ENCODE data around the gene FAM227B. TPM values are rescaled to one million over a fixed set of nuclear protein-coding genes. Genes with fewer than 3 reads are reported as not detected.
"Not testable (repeated sequence)": the region's sequence is repeated elsewhere in the genome, so short reads cannot be mapped to it uniquely, and the experiment has no call there.

Gene FAM227B
- total and polyA plus RNA-seq, 7 donors = 2.7 to 11.9 (median 6.9) TPM

- DNase-seq (no peak), ATAC-seq (no peak)
- Histone ChIP-seq H3K4me3 (no peak overlapping the region), H3K9me3 (no peaks in the 10 kb centered on the region), H3K36me3 (ENCODE audit: insufficient read depth in 1 of 2, low read depth in 1 of 2) (peaks cover 3 to 59% of the 10 kb centered on the region in 2 donors), H3K4me1 (no peaks in the 10 kb centered on the region), H3K27ac (no peak overlapping the region), H3K27me3 (ENCODE audit: insufficient read depth in 3 of 3, low read length in 2 of 3) (no peaks in the 10 kb centered on the region)
- TF ChIP-seq CTCF (IDR thresholded peaks at IDR 0.05) = no peak
- intact Hi-C loops (cut with DNase I) = no loop called here
- WGBS, 3 donors = 88 to 98% (median 94%) methylated on average over 2 of the region's 2 CpGs
Observed at GRCh38 chr15:49610157-49610918, 10.3 kb downstream of the FAM227B start.

GRCh38 chr15:49606594-49606993, 14.0 kb downstream of the FAM227B start:
- no peak for TF ChIP-seq CTCF (IDR thresholded peaks at IDR 0.05)
- no peak overlapping the region for H3K27ac ChIP-seq
- intact Hi-C loops (cut with DNase I) = no loop called here
- no peak overlapping the region for H3K4me3 ChIP-seq
- no peaks in the 10 kb centered on the region for H3K27me3 ChIP-seq (ENCODE audit: insufficient read depth in 3 of 3, low read length in 2 of 3)
- H3K9me3 ChIP-seq = no peaks in the 10 kb centered on the region
- ATAC-seq = no peak
- no peaks in the 10 kb centered on the region for H3K4me1 ChIP-seq
- H3K36me3 ChIP-seq (ENCODE audit: insufficient read depth in 1 of 2, low read depth in 1 of 2) = peaks cover 3 to 39% of the 10 kb centered on the region in 2 donors
- DNase-seq = no peak

GRCh38 chr15:49605588-49605987, 15.0 kb downstream of the FAM227B start:
- ATAC-seq = no peak

GRCh38 chr15:49604625-49605409, 15.8 kb downstream of the FAM227B start:
- no peak for TF ChIP-seq CTCF (IDR thresholded peaks at IDR 0.05)
- DNase-seq (no peak), ATAC-seq (no peak)
- Histone ChIP-seq H3K9me3 (peaks cover 15% of the 10 kb centered on the region), H3K36me3 (ENCODE audit: insufficient read depth in 1 of 2, low read depth in 1 of 2) (peaks cover 6 to 29% of the 10 kb centered on the region in 2 donors), H3K4me3 (no peak overlapping the region), H3K27me3 (ENCODE audit: insufficient read depth in 3 of 3, low read length in 2 of 3) (no peaks in the 10 kb centered on the region), H3K27ac (no peak overlapping the region), H3K4me1 (no peaks in the 10 kb centered on the region)
- 98 to 100% (median 100%) methylated on average over 2 of the region's 2 CpGs for WGBS, 3 donors
- intact Hi-C loops (cut with DNase I) = no loop called here

More at GRCh38 chr15:49605588-49605987, 15.0 kb downstream of the FAM227B start:
- TF ChIP-seq CTCF (IDR thresholded peaks at IDR 0.05) = no peak
- H3K36me3 ChIP-seq (ENCODE audit: insufficient read depth in 1 of 2, low read depth in 1 of 2) = peaks cover 6 to 34% of the 10 kb centered on the region in 2 donors
- H3K4me3 ChIP-seq = no peak overlapping the region
- H3K27ac ChIP-seq = no peak overlapping the region
- 97 to 100% (median 97%) methylated on average over 2 of the region's 2 CpGs for WGBS, 3 donors
- DNase-seq = no peak
- no peaks in the 10 kb centered on the region for H3K4me1 ChIP-seq
- intact Hi-C loops (cut with DNase I) = no loop called here
- H3K9me3 ChIP-seq = peaks cover 7% of the 10 kb centered on the region
- H3K27me3 ChIP-seq (ENCODE audit: insufficient read depth in 3 of 3, low read length in 2 of 3) = no peaks in the 10 kb centered on the region

GRCh38 chr15:49592829-49593316, 27.7 kb downstream of the FAM227B start:
- ATAC-seq; H3K27me3 ChIP-seq (ENCODE audit: insufficient read depth in 3 of 3, low read length in 2 of 3); H3K36me3 ChIP-seq (ENCODE audit: insufficient read depth in 1 of 2, low read depth in 1 of 2); H3K27ac ChIP-seq; H3K9me3 ChIP-seq; H3K4me3 ChIP-seq; H3K4me1 ChIP-seq; DNase-seq; intact Hi-C loops (cut with DNase I): not testable (repeated sequence)
- WGBS, 3 donors = 84 to 96% (median 93%) methylated on average over 12 of the region's 12 CpGs
